Jurkat, Clone E6-1 (cell line): ENCODE results near the gene ATP6V1D.

Experiments
- DNase-seq: peaks from one replicate; pipeline ENCODE4 v3.0.0-alpha.2; 2011; ENCODE audit warnings: low read depth, low spot score
- H3K4me3 ChIP-seq: 2 replicates; pipeline ENCODE4 v1.5.1; 2011; ENCODE audit warnings: mild to moderate bottlenecking, low read length, control low read depth, moderate library complexity

The ATP6V1D gene

DNA sequence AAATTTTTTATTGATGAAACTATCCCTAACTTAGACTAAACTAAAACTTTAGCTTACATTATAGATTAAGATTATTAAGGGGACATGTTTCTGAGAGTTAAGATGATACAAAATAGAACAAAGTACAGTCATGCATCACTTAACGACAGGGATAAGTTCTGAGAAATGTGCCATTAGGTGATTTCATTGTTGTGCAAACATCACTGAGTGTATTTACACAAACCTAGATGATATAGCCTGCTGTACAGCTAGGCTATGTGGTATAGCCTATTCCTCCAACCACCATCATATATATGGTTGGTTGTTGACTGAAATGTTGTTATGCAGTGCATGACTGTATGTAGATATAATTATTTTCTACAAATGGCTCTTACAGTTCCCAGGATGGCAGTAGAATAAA, 46.5 kb downstream of the ATP6V1D start:
- DNase-seq = no peak
- H3K4me3 ChIP-seq = no peak overlapping the region

DNA sequence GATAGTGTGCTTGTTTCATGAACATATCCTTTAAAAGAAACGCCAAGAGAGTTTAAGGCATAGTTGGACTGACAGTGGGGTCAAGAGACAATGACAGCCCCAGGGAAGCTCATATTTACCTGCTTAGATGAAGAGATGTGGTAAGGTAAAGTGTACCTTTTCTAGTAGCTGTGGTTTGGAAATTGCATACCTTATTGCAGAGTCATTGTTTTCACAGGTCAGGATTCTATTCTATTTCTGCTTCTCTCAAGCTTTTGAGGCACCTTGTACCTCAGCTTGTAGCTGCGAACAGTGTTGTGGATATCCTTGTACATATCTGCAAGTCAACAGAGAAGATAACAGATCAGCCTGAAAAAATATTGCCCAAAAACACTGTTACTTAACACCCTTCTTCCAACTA, 47.7 kb downstream of the ATP6V1D start:
- DNase-seq = no peak

More for the DNA sequence above, 47.7 kb downstream of the ATP6V1D start:
- no peak overlapping the region for H3K4me3 ChIP-seq
